GM06990 (cell line): ENCODE measurements around the gene UTP25.

ENCODE experiments used
- DNase-seq: peaks from one replicate; pipeline ENCODE4 v3.0.0-alpha.2; 2011; ENCODE audit not compliant: insufficient read length; ENCODE audit errors: extremely low read depth
- H3K27me3 ChIP-seq: replicated peaks from 2 replicates; pipeline ENCODE4 v1.6.0; 2011; ENCODE audit warnings: low read length; ENCODE audit not compliant: control insufficient read depth, insufficient read depth
- H3K36me3 ChIP-seq: 2 replicates; pipeline ENCODE4 v1.5.1; 2011; ENCODE audit warnings: low read length; ENCODE audit not compliant: control insufficient read depth, insufficient read depth
- H3K4me3 ChIP-seq: replicated peaks from 2 replicates; pipeline ENCODE4 v1.5.1; 2011; ENCODE audit warnings: low read depth, mild to moderate bottlenecking, control low read depth, low read length
- TF ChIP-seq, protein P1 (sequence below): IDR thresholded peaks from 2 replicates; pipeline ENCODE4 v1.5.1; 2011; ENCODE audit warnings: low read length, control low read depth, mild to moderate bottlenecking, inconsistent platforms; ENCODE audit not compliant: insufficient read depth, poor library complexity, severe bottlenecking

Gene UTP25

DNA sequence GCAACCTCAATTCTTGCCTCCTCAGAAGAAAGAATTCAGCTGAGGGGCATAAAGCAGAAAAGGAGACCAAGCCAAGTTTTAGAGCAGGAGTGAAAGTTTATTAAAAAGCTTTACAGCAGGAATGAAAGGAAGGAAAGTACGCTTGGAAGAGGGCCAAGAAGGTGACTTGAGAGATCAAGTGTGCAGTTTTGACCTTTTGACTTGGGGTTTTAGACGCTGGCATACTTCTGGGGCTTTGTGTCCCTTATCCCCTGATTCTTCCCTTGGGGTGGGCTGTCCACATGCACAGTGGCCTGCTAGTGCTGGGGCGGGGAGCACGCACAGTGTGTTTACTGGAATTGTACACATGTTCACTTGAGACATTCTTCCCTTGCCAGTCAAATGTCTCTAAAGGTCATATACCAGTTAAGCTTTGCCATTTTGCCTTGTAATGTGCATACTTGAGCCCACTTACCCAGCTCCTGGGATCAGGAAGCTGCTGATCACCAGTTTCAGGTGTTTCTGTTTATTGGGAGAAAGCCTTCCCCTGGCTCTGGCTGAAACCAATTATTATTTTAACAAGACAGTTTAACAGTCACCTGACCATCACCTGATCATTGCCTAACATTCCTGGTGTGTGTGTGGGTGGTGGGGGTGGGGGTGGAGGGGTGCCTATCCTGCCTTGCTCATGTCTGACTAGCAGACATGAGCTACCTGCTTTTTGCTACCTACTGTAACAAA is 36.2 kb downstream of the UTP25 start:
- no peak for DNase-seq
- no peaks in the 10 kb centered on the region for H3K36me3 ChIP-seq
- TF ChIP-seq, protein P1, sequence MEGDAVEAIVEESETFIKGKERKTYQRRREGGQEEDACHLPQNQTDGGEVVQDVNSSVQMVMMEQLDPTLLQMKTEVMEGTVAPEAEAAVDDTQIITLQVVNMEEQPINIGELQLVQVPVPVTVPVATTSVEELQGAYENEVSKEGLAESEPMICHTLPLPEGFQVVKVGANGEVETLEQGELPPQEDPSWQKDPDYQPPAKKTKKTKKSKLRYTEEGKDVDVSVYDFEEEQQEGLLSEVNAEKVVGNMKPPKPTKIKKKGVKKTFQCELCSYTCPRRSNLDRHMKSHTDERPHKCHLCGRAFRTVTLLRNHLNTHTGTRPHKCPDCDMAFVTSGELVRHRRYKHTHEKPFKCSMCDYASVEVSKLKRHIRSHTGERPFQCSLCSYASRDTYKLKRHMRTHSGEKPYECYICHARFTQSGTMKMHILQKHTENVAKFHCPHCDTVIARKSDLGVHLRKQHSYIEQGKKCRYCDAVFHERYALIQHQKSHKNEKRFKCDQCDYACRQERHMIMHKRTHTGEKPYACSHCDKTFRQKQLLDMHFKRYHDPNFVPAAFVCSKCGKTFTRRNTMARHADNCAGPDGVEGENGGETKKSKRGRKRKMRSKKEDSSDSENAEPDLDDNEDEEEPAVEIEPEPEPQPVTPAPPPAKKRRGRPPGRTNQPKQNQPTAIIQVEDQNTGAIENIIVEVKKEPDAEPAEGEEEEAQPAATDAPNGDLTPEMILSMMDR: no peak

DNA sequence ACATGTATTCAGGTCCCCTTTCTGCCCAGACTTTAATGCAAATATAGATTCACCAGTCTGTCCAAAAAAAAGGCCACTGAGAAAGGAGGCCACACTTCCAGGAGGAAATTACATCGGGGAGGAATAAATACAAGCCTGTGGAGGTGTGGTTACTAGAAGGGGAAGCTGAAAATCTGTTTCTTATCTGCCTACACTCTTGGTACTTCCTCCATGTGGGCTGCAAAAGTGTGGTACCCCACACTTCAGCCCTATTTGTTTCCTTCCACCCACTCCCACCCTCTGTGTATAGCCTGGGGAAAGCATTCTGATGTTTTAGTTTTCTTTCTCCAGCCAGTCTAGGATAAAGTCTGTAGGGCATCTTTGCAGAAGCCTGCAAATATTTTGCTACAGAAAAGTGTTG is 38.4 kb downstream of the UTP25 start:
- no peak overlapping the region for H3K4me3 ChIP-seq
- no peaks in the 10 kb centered on the region; the same call in 1 of the 2 replicates for H3K27me3 ChIP-seq
- TF ChIP-seq, protein P1: no peak
- no peak for DNase-seq
- H3K36me3 ChIP-seq: no peaks in the 10 kb centered on the region

More for the DNA sequence above, 36.2 kb downstream of the UTP25 start:
- Histone ChIP-seq H3K27me3 (no peaks in the 10 kb centered on the region), H3K4me3 (no peak overlapping the region)

DNA sequence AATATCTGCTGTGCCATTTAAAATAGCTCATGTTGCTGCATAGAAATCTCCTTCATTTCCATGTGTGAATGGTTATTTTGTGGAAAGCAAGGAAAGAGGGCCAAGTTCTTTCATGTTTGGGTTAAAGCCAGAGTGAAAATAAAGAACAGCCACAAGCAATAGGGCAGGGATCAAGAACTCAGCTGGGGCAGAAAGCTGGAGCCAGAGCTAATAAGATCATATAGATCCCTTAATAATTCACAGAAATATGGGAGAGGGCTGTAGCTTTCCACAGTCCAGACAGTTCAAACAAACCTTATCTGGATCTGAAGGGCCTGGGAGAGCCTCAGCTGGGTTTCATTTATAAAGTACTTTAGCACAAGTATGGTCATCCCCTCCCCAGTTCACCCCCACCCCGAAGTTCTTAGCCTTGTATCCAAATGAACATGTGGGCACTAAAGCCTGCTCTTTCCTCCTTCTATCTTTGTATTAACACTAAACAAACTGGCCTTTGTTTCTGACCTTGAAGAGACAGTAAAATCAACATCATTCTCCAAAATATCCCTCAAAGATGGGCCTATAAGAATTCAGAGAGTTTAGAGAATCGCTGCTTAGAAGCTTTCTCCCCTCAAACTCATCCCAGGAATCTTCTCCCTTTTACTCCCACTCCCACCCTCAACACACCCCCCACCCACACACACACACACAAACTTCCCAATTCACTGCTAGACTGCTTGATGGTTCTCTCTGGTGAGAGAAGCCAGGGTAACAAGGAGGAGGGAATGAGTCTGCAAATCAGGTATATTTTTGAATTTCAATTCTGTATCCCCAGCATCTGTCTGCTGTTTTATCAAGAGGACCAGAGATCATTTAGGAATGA is 41.7 kb downstream of the UTP25 start:
- Histone ChIP-seq H3K27me3 (no peaks in the 10 kb centered on the region; the same call in 1 of the 2 replicates), H3K36me3 (no peaks in the 10 kb centered on the region), H3K4me3 (no peak overlapping the region)
- TF ChIP-seq, protein P1: no peak
- DNase-seq: no peak

DNA sequence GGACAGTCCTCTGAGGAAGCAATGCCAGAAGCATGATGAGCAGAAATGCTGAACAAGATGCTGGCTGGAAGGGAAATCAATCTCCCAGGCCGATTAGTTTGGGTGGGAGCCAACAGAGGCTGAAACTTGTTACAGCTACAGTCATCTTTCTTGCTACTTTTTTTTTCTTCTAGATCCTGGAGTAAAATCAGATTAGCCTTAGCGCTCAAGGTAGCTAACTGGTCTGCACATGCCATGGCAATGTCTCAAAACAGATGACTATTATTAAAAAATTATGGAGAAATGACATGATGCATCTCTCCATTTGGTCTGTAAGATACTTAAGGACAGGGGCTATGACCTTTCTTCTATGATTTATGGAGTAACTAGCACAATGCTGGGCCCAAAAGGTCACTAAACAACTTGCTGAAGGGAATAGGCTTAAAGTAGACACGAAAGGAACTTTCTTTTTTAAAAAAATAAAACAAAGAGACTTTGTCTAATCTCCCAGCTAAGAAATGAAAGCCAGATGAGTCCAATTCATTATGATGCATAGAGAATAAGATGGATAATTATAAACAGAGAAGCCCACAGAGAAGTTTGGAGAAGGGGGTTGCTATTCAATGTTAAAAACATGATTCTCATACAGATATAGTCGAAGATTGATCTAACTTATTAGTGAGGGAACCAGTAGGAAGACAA is 42.5 kb downstream of the UTP25 start:
- no peak overlapping the region for H3K4me3 ChIP-seq
- DNase-seq: no peak
- TF ChIP-seq, protein P1: no peak
- no peaks in the 10 kb centered on the region; the same call in 1 of the 2 replicates for H3K27me3 ChIP-seq
- H3K36me3 ChIP-seq: no peaks in the 10 kb centered on the region

DNA sequence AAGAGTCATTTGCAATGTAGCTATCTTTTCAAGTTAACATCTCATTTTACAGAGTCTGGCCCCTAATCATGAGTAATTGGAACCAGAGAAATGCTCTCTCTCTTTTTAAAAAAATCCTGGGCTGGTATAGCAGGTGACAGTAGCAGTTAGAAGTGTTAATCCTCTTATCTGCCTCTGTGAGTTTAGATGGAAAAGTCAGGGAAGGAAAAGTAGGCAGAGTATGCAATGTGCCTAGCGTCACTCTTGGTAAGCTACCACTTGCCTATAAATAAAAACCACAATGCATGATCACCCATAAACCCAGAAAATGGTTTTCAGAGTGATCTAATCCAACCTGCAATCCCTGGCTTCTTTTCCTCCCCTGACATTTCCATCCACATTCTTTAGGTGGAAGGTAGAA is 43.2 kb downstream of the UTP25 start:
- DNase-seq: no peak
- Histone ChIP-seq H3K27me3 (no peaks in the 10 kb centered on the region; the same call in 1 of the 2 replicates), H3K36me3 (no peaks in the 10 kb centered on the region), H3K4me3 (no peak overlapping the region)
- TF ChIP-seq, protein P1: no peak
